B cell (primary cell): ENCODE data around the gene CHKA. TPM values are rescaled to one million over a fixed set of nuclear protein-coding genes. Genes with fewer than 3 reads are reported as not detected.

Source experiments
- ATAC-seq: fragments of 200-7000 bp; cut with Tn5 transposase; one replicate; pipeline ENCODE4 v1.10.0; 2021; ENCODE audit warnings: low read depth, mild to moderate bottlenecking, moderate number of reproducible peaks, moderate library complexity
- CTCF ChIA-PET: fragments of 350-600 bp; sonication (Branson Sonifier 250); formaldehyde crosslinking; loops from one replicate; lab custom pipeline; 2021; ENCODE audit warnings: antibody characterized with exemption, inconsistent platforms; lab: Charles Lee
- POLR2A ChIA-PET: fragments of 350-600 bp; sonication (Branson Sonifier 250); formaldehyde crosslinking; loops from one replicate; lab custom pipeline; 2021; ENCODE audit warnings: antibody characterized with exemption; lab: Charles Lee
- DNase-seq: peaks from one replicate; pipeline ENCODE4 v3.0.0; 2013
- H2AFZ ChIP-seq: 2 replicates; pipeline ENCODE4 v1.6.1; 2012; ENCODE audit warnings: mild to moderate bottlenecking, low read depth, low read length; ENCODE audit not compliant: insufficient read depth, poor library complexity, severe bottlenecking
- H3K27ac ChIP-seq, 2 donors: 1 replicate in 1 of 2; 2 replicates in 1 of 2; pipeline ENCODE4 v1.5.1; 2012 to 2013; ENCODE audit warnings: low read length in 2 of 2, mild to moderate bottlenecking in 2 of 2, moderate library complexity in 1 of 2
- H3K27me3 ChIP-seq, 4 experiments: fragments of 200-600 bp in 1 of 4; sonication (generic) in 1 of 4; replicated peaks in 1 of 4; 1 replicate in 2 of 4; 2 replicates in 2 of 4; pipeline versions ENCODE4 v1.6.1 to v1.7.0; 2013 to 2016; ENCODE audit warnings: low read length in 3 of 4, mild to moderate bottlenecking in 2 of 4, mixed read lengths in 1 of 4, moderate library complexity in 1 of 4; ENCODE audit not compliant: insufficient read depth in 4 of 4, control insufficient read depth in 3 of 4; ENCODE audit errors: control extremely low read depth in 1 of 4
- H3K36me3 ChIP-seq, 2 experiments: replicated peaks in 1 of 2; 1 replicate in 1 of 2; 2 replicates in 1 of 2; pipeline versions ENCODE4 v1.6.1 to v1.7.1; 2013; ENCODE audit warnings: low read length in 1 of 2; ENCODE audit not compliant: insufficient read depth in 2 of 2, control insufficient read depth in 1 of 2; ENCODE audit errors: control extremely low read depth in 1 of 2, extremely low read depth in 1 of 2
- H3K4me1 ChIP-seq, 2 donors: fragments of 200-600 bp in 1 of 2; sonication (generic) in 1 of 2; 1 replicate in 1 of 2; 2 replicates in 1 of 2; pipeline versions ENCODE4 v1.5.1 to v1.6.1; 2013 to 2017; ENCODE audit warnings: low read length in 2 of 2; ENCODE audit not compliant: control insufficient read depth in 2 of 2, insufficient read depth in 2 of 2
- H3K4me2 ChIP-seq: replicated peaks from 2 replicates; pipeline ENCODE3; 2012; ENCODE audit warnings: mild to moderate bottlenecking, low read depth, low read length; ENCODE audit not compliant: poor library complexity, severe bottlenecking
- H3K4me3 ChIP-seq, 5 experiments: fragments of 200-600 bp in 1 of 5; sonication (generic) in 1 of 5; 1 replicate in 3 of 5; 2 replicates in 2 of 5; pipeline versions ENCODE4 v1.5.1 to v1.7.0; 2011 to 2016; ENCODE audit warnings: low read length in 4 of 5, mild to moderate bottlenecking in 4 of 5, low read depth in 2 of 5, control low read depth in 1 of 5, moderate library complexity in 1 of 5; ENCODE audit not compliant: insufficient read depth in 1 of 5; ENCODE audit errors: control extremely low read depth in 1 of 5, extremely low read depth in 1 of 5
- H3K79me2 ChIP-seq: fragments of 200-600 bp; sonication (generic); one replicate; pipeline ENCODE4 v1.6.0; 2016; ENCODE audit warnings: low read length; ENCODE audit not compliant: control insufficient read depth, insufficient read depth
- H3K9ac ChIP-seq: fragments of 200-600 bp; sonication (generic); 2 replicates; pipeline ENCODE4 v1.6.1; 2017; ENCODE audit warnings: mild to moderate bottlenecking, low read length, moderate library complexity
- H3K9me3 ChIP-seq, 3 donors: one replicate each; pipeline versions ENCODE4 v1.6.1 to v1.7.1; 2013; ENCODE audit warnings: low read length in 2 of 3; ENCODE audit not compliant: control insufficient read depth in 2 of 3, insufficient read depth in 1 of 3; ENCODE audit errors: control extremely low read depth in 1 of 3
- H4K20me1 ChIP-seq: 2 replicates; pipeline ENCODE4 v1.6.0; 2012; ENCODE audit warnings: mild to moderate bottlenecking, low read length; ENCODE audit not compliant: insufficient read depth, control insufficient read depth, poor library complexity, severe bottlenecking
- H3K27ac Mint-ChIP-seq: one replicate; pipeline ENCODE4 v1.8.0; 2021; ENCODE audit warnings: mixed read lengths
- H3K27me3 Mint-ChIP-seq: one replicate; pipeline ENCODE4 v1.8.0; 2021; ENCODE audit warnings: mixed read lengths
- H3K4me1 Mint-ChIP-seq: one replicate; pipeline ENCODE4 v1.8.0; 2021; ENCODE audit warnings: mixed read lengths
- H3K4me3 Mint-ChIP-seq: one replicate; pipeline ENCODE4 v1.8.0; 2021; ENCODE audit warnings: mixed read lengths
- H3K9me3 Mint-ChIP-seq: one replicate; pipeline ENCODE4 v1.8.0; 2022; ENCODE audit warnings: mixed read lengths; ENCODE audit not compliant: insufficient read depth
- CTCF ChIP-seq: fragments of 200-600 bp; IDR thresholded peaks from one replicate; pipeline ENCODE4 v1.8.0; 2022; ENCODE audit warnings: antibody characterized with exemption, mild to moderate bottlenecking
- EZH2 ChIP-seq: IDR thresholded peaks from 2 replicates; pipeline ENCODE4 v1.6.1; 2012; ENCODE audit warnings: borderline replicate concordance, low read depth, mild to moderate bottlenecking, moderate library complexity, low read length; ENCODE audit not compliant: insufficient read depth, poor library complexity, severe bottlenecking
- WGBS: methylation state at CpG from one replicate; pipeline ENCODE4 v1.1.5; 2013; ENCODE audit warnings: missing lambda C conversion rate; ENCODE audit not compliant: insufficient coverage; 5-methylcytosine and 5-hydroxymethylcytosine counted together
- intact Hi-C: fragments of 100-400 bp; cut with micrococcal nuclease; formaldehyde crosslinking; loops from one replicate; pipeline ENCODE4 v1.10.0; 2022
- polyA plus RNA-seq: library from polyadenylated mRNA; depleted of rRNA; stranded (reverse); fragments of >200 nt; gene quantifications from 2 replicates; pipeline ENCODE4 v1.2.3, GENCODE V29; 2012
- total RNA-seq, 2 donors: library from RNA; stranded (reverse); fragments of 120-200 nt in 1 of 2; gene quantifications; 1 replicate in 1 of 2; 2 replicates in 1 of 2; pipeline versions ENCODE4 v1.2.3 to v1.2.4, GENCODE V29; 2013 to 2022

Gene CHKA
- total and polyA plus RNA-seq, 2 donors (not counting 1 experiment from before 2014, with no cell fraction given): 10.6 to 20.6 TPM

GRCh38 chr11:68107689-68108088 is 13.5 kb downstream of the CHKA start:
- intact Hi-C loops: no loop called here
- H3K27me3 Mint-ChIP-seq: no peaks in the 10 kb centered on the region
- ATAC-seq (no peak), DNase-seq (no peak)
- H3K36me3 ChIP-seq: peaks cover 0 to 1% of the 10 kb centered on the region in 2 experiments
- H3K4me2 ChIP-seq: no peak overlapping the region
- H3K4me3 Mint-ChIP-seq: no peak overlapping the region
- no peaks in the 10 kb centered on the region for H3K9me3 Mint-ChIP-seq
- H3K4me1 ChIP-seq: no peaks in the 10 kb centered on the region
- no peak overlapping the region for H3K9ac ChIP-seq
- H2AFZ ChIP-seq: no peak overlapping the region
- H3K27ac Mint-ChIP-seq: no peak overlapping the region
- H3K27me3 ChIP-seq: no peaks in the 10 kb centered on the region
- H3K4me1 Mint-ChIP-seq: peaks cover 5% of the 10 kb centered on the region
- WGBS: 94% methylated on average over 8 of the region's 10 CpGs
- H4K20me1 ChIP-seq: no peaks in the 10 kb centered on the region
- no peaks in the 10 kb centered on the region for H3K9me3 ChIP-seq
- peaks cover 65% of the 10 kb centered on the region for H3K79me2 ChIP-seq
- ChIA-PET POLR2A (no interaction called here), CTCF (no interaction called here)
- TF ChIP-seq EZH2 (no peak), CTCF (no peak)
- H3K4me3 ChIP-seq: no peak overlapping the region
- no peak overlapping the region for H3K27ac ChIP-seq

- H3K79me2 ChIP-seq: peaks cover 72% of the 10 kb centered on the region
- no peak overlapping the region for H3K27ac Mint-ChIP-seq
- WGBS: 94% methylated on average over 5 of the region's 8 CpGs
These were observed 14.8 kb downstream of the CHKA start for GRCh38 chr11:68106165-68106940.

More at GRCh38 chr11:68106165-68106940, 14.8 kb downstream of the CHKA start:
- Histone ChIP-seq H3K9me3 (no peaks in the 10 kb centered on the region), H3K27me3 (no peaks in the 10 kb centered on the region), H3K4me1 (no peaks in the 10 kb centered on the region), H4K20me1 (no peaks in the 10 kb centered on the region), H3K27ac (no peak overlapping the region), H3K36me3 (peaks cover 0 to 1% of the 10 kb centered on the region in 2 experiments), H2AFZ (no peak overlapping the region), H3K4me2 (no peak overlapping the region), H3K9ac (no peak overlapping the region), H3K4me3 (no peak overlapping the region)
- no peak overlapping the region for H3K4me3 Mint-ChIP-seq
- no peak for ATAC-seq
- DNase-seq: no peak
- intact Hi-C loops: no loop called here
- TF ChIP-seq CTCF: no peak
- TF ChIP-seq EZH2: no peak
- no peaks in the 10 kb centered on the region for H3K27me3 Mint-ChIP-seq
- POLR2A ChIA-PET: no interaction called here
- H3K4me1 Mint-ChIP-seq: peaks cover 5% of the 10 kb centered on the region
- H3K9me3 Mint-ChIP-seq: no peaks in the 10 kb centered on the region
- CTCF ChIA-PET: interaction anchor here (0.8 to 1.5 kb wide), 2 partner anchors 12 to 103 kb away, joined by 3 read pairs; no protein-coding TSS in a partner anchor
